ENCODE measurements around the gene COMP.

DNA sequence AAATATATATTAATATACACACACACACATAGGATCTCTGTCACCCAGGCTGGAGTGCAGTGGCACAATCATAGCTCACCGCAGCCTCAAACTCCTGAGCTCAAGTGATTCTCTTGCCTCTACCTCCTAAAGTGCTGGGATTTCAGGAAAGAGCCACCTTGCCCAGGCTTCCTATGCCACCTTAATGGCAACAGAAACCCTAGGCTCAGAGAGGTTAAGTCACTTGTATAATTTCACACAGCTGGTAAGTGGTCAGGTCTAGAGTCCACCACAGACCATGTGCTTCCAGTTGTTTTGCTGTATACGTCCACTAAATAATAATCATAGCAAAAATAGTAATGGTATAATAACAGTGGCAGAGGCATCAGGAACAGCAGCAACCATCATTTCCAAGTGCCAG is 39.4 kb upstream of the COMP start:
- TF ChIP-seq, protein P1, sequence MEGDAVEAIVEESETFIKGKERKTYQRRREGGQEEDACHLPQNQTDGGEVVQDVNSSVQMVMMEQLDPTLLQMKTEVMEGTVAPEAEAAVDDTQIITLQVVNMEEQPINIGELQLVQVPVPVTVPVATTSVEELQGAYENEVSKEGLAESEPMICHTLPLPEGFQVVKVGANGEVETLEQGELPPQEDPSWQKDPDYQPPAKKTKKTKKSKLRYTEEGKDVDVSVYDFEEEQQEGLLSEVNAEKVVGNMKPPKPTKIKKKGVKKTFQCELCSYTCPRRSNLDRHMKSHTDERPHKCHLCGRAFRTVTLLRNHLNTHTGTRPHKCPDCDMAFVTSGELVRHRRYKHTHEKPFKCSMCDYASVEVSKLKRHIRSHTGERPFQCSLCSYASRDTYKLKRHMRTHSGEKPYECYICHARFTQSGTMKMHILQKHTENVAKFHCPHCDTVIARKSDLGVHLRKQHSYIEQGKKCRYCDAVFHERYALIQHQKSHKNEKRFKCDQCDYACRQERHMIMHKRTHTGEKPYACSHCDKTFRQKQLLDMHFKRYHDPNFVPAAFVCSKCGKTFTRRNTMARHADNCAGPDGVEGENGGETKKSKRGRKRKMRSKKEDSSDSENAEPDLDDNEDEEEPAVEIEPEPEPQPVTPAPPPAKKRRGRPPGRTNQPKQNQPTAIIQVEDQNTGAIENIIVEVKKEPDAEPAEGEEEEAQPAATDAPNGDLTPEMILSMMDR (IDR thresholded peaks at IDR 0.05), result no peak
- TF ChIP-seq, protein P2, sequence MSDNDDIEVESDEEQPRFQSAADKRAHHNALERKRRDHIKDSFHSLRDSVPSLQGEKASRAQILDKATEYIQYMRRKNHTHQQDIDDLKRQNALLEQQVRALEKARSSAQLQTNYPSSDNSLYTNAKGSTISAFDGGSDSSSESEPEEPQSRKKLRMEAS (CRISPR knock-in tag; IDR thresholded peaks at IDR 0.05), result no peak
- TF ChIP-seq, protein P3, sequence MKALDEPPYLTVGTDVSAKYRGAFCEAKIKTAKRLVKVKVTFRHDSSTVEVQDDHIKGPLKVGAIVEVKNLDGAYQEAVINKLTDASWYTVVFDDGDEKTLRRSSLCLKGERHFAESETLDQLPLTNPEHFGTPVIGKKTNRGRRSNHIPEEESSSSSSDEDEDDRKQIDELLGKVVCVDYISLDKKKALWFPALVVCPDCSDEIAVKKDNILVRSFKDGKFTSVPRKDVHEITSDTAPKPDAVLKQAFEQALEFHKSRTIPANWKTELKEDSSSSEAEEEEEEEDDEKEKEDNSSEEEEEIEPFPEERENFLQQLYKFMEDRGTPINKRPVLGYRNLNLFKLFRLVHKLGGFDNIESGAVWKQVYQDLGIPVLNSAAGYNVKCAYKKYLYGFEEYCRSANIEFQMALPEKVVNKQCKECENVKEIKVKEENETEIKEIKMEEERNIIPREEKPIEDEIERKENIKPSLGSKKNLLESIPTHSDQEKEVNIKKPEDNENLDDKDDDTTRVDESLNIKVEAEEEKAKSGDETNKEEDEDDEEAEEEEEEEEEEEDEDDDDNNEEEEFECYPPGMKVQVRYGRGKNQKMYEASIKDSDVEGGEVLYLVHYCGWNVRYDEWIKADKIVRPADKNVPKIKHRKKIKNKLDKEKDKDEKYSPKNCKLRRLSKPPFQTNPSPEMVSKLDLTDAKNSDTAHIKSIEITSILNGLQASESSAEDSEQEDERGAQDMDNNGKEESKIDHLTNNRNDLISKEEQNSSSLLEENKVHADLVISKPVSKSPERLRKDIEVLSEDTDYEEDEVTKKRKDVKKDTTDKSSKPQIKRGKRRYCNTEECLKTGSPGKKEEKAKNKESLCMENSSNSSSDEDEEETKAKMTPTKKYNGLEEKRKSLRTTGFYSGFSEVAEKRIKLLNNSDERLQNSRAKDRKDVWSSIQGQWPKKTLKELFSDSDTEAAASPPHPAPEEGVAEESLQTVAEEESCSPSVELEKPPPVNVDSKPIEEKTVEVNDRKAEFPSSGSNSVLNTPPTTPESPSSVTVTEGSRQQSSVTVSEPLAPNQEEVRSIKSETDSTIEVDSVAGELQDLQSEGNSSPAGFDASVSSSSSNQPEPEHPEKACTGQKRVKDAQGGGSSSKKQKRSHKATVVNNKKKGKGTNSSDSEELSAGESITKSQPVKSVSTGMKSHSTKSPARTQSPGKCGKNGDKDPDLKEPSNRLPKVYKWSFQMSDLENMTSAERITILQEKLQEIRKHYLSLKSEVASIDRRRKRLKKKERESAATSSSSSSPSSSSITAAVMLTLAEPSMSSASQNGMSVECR (CRISPR knock-in tag; IDR thresholded peaks at IDR 0.05; ENCODE audit: borderline replicate concordance), result no peak
- TF ChIP-seq FOXJ3 (CRISPR knock-in tag; IDR thresholded peaks at IDR 0.05; ENCODE audit: borderline replicate concordance) (no peak), AFF4 (CRISPR knock-in tag; IDR thresholded peaks at IDR 0.05; ENCODE audit: borderline replicate concordance) (no peak), CREB1 (CRISPR knock-in tag; IDR thresholded peaks at IDR 0.05) (no peak), ESRRA (CRISPR knock-in tag; IDR thresholded peaks at IDR 0.05; ENCODE audit: borderline replicate concordance) (no peak), ZNF671 (CRISPR knock-in tag; IDR thresholded peaks at IDR 0.05) (no peak), ATF3 (CRISPR knock-in tag; conservative IDR thresholded peaks at IDR 0.05) (no peak)
- TF ChIP-seq, protein P4, sequence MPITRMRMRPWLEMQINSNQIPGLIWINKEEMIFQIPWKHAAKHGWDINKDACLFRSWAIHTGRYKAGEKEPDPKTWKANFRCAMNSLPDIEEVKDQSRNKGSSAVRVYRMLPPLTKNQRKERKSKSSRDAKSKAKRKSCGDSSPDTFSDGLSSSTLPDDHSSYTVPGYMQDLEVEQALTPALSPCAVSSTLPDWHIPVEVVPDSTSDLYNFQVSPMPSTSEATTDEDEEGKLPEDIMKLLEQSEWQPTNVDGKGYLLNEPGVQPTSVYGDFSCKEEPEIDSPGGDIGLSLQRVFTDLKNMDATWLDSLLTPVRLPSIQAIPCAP (CRISPR knock-in tag; IDR thresholded peaks at IDR 0.05), result no peak

Data from WTC11 (cell line).